ENCODE measurements around the gene SKOR2. TPM values are rescaled to one million over a fixed set of nuclear protein-coding genes. Genes with fewer than 3 reads are reported as not detected.
A peak's percentile ranks its signal among the peaks of the same experiment; 100 is the strongest.

The SKOR2 gene
- total and polyA plus RNA-seq, 2 of the 13 experiments (the other 11 are each of a cell fraction or from before 2014, with no cell fraction given), result not detected

- TF ChIP-seq, protein P1, sequence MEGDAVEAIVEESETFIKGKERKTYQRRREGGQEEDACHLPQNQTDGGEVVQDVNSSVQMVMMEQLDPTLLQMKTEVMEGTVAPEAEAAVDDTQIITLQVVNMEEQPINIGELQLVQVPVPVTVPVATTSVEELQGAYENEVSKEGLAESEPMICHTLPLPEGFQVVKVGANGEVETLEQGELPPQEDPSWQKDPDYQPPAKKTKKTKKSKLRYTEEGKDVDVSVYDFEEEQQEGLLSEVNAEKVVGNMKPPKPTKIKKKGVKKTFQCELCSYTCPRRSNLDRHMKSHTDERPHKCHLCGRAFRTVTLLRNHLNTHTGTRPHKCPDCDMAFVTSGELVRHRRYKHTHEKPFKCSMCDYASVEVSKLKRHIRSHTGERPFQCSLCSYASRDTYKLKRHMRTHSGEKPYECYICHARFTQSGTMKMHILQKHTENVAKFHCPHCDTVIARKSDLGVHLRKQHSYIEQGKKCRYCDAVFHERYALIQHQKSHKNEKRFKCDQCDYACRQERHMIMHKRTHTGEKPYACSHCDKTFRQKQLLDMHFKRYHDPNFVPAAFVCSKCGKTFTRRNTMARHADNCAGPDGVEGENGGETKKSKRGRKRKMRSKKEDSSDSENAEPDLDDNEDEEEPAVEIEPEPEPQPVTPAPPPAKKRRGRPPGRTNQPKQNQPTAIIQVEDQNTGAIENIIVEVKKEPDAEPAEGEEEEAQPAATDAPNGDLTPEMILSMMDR (CRISPR knock-in tag; IDR thresholded peaks at IDR 0.05), result no peak; the same call in 1 of the 2 replicates
- TF ChIP-seq ZNF264 (CRISPR knock-in tag; IDR thresholded peaks at IDR 0.05) (0 out of 2 replicates have a peak, but pooled peaks have one; percentile 38), HNRNPUL1 (IDR thresholded peaks at IDR 0.05; ENCODE audit: low read depth, low read length) (no peak), GPBP1L1 (CRISPR knock-in tag; IDR thresholded peaks at IDR 0.05) (no peak), NCOA5 (CRISPR knock-in tag; IDR thresholded peaks at IDR 0.05) (no peak), ZFP37 (CRISPR knock-in tag; IDR thresholded peaks at IDR 0.05; ENCODE audit: borderline replicate concordance) (peak; percentile 76; the same call in 1 of the 2 replicates), ZNF432 (CRISPR knock-in tag; IDR thresholded peaks at IDR 0.05; ENCODE audit: borderline replicate concordance) (no peak), ZNF33B (CRISPR knock-in tag; IDR thresholded peaks at IDR 0.05) (no peak), KLF13 (CRISPR knock-in tag; IDR thresholded peaks at IDR 0.05) (no peak), ZFP62 (CRISPR knock-in tag; IDR thresholded peaks at IDR 0.05) (no peak), E2F5 (CRISPR knock-in tag; conservative IDR thresholded peaks at IDR 0.05) (no peak), CHD4 (IDR thresholded peaks at IDR 0.05; ENCODE audit: borderline replicate concordance, low read length) (no peak), HMG20A (CRISPR knock-in tag; IDR thresholded peaks at IDR 0.05; ENCODE audit: borderline replicate concordance) (no peak)
- TF ChIP-seq, protein P2, sequence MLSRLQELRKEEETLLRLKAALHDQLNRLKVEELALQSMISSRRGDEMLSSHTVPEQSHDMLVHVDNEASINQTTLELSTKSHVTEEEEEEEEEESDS (CRISPR knock-in tag; IDR thresholded peaks at IDR 0.05; ENCODE audit: borderline replicate concordance), result no peak
- TF ChIP-seq, protein P3, sequence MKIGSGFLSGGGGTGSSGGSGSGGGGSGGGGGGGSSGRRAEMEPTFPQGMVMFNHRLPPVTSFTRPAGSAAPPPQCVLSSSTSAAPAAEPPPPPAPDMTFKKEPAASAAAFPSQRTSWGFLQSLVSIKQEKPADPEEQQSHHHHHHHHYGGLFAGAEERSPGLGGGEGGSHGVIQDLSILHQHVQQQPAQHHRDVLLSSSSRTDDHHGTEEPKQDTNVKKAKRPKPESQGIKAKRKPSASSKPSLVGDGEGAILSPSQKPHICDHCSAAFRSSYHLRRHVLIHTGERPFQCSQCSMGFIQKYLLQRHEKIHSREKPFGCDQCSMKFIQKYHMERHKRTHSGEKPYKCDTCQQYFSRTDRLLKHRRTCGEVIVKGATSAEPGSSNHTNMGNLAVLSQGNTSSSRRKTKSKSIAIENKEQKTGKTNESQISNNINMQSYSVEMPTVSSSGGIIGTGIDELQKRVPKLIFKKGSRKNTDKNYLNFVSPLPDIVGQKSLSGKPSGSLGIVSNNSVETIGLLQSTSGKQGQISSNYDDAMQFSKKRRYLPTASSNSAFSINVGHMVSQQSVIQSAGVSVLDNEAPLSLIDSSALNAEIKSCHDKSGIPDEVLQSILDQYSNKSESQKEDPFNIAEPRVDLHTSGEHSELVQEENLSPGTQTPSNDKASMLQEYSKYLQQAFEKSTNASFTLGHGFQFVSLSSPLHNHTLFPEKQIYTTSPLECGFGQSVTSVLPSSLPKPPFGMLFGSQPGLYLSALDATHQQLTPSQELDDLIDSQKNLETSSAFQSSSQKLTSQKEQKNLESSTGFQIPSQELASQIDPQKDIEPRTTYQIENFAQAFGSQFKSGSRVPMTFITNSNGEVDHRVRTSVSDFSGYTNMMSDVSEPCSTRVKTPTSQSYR (CRISPR knock-in tag; IDR thresholded peaks at IDR 0.05; ENCODE audit: borderline replicate concordance), result no peak
- TF ChIP-seq, protein P4, sequence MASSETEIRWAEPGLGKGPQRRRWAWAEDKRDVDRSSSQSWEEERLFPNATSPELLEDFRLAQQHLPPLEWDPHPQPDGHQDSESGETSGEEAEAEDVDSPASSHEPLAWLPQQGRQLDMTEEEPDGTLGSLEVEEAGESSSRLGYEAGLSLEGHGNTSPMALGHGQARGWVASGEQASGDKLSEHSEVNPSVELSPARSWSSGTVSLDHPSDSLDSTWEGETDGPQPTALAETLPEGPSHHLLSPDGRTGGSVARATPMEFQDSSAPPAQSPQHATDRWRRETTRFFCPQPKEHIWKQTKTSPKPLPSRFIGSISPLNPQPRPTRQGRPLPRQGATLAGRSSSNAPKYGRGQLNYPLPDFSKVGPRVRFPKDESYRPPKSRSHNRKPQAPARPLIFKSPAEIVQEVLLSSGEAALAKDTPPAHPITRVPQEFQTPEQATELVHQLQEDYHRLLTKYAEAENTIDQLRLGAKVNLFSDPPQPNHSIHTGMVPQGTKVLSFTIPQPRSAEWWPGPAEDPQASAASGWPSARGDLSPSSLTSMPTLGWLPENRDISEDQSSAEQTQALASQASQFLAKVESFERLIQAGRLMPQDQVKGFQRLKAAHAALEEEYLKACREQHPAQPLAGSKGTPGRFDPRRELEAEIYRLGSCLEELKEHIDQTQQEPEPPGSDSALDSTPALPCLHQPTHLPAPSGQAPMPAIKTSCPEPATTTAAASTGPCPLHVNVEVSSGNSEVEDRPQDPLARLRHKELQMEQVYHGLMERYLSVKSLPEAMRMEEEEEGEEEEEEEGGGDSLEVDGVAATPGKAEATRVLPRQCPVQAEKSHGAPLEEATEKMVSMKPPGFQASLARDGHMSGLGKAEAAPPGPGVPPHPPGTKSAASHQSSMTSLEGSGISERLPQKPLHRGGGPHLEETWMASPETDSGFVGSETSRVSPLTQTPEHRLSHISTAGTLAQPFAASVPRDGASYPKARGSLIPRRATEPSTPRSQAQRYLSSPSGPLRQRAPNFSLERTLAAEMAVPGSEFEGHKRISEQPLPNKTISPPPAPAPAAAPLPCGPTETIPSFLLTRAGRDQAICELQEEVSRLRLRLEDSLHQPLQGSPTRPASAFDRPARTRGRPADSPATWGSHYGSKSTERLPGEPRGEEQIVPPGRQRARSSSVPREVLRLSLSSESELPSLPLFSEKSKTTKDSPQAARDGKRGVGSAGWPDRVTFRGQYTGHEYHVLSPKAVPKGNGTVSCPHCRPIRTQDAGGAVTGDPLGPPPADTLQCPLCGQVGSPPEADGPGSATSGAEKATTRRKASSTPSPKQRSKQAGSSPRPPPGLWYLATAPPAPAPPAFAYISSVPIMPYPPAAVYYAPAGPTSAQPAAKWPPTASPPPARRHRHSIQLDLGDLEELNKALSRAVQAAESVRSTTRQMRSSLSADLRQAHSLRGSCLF (CRISPR knock-in tag; IDR thresholded peaks at IDR 0.05; ENCODE audit: borderline replicate concordance), result 0 out of 2 replicates have a peak, but pooled peaks have one; percentile 51
Observed at GRCh38 chr18:47260120-47260923, 8.9 kb upstream of the SKOR2 start (continued).

Measured in HepG2 (cell line).